ENCODE data around the gene ZNF578. TPM values are rescaled to one million over a fixed set of nuclear protein-coding genes. Genes with fewer than 3 reads are reported as not detected.

The ZNF578 gene
- total RNA-seq, 1 experiment from 2014 or later = 0.69 TPM

- TF ChIP-seq EZH2 (IDR thresholded peaks at IDR 0.05; ENCODE audit: borderline replicate concordance, low read depth, low read length, poor library complexity, severe bottlenecking) = no peak
- no peak for TF ChIP-seq CTCF (conservative IDR thresholded peaks at IDR 0.05; ENCODE audit: low read depth, low read length)
- Histone ChIP-seq H3K27me3 (replicated peaks; ENCODE audit: insufficient read depth, low read depth, low read length, poor library complexity) (no peaks in the 10 kb centered on the region), H3K4me3 (ENCODE audit: low read depth, low read length, poor library complexity, severe bottlenecking) (no peak overlapping the region), H3K27ac (ENCODE audit: low read depth, low read length, poor library complexity, severe bottlenecking) (no peak overlapping the region), H3K4me1 (ENCODE audit: insufficient read depth, low read length, poor library complexity, severe bottlenecking) (no peaks in the 10 kb centered on the region), H3K36me3 (ENCODE audit: insufficient read depth, low read length, poor library complexity, severe bottlenecking) (no peaks in the 10 kb centered on the region), H3K9me3 (ENCODE audit: low read depth, low read length, poor library complexity, severe bottlenecking) (no peaks in the 10 kb centered on the region)
- BruUV-seq (replicated peaks) = no TSS peak
- POLR2A ChIA-PET (ENCODE audit: low non-redundant PET) = no interaction called here
- CTCF ChIA-PET = no interaction called here
- intact Hi-C loops (cut with micrococcal nuclease; ENCODE audit: unreplicated experiment) = no loop called here
- no peak for DNase-seq (ENCODE audit: low spot score)
Observed at GRCh38 chr19:52492201-52492993, 39.0 kb downstream of the ZNF578 start.

DNA sequence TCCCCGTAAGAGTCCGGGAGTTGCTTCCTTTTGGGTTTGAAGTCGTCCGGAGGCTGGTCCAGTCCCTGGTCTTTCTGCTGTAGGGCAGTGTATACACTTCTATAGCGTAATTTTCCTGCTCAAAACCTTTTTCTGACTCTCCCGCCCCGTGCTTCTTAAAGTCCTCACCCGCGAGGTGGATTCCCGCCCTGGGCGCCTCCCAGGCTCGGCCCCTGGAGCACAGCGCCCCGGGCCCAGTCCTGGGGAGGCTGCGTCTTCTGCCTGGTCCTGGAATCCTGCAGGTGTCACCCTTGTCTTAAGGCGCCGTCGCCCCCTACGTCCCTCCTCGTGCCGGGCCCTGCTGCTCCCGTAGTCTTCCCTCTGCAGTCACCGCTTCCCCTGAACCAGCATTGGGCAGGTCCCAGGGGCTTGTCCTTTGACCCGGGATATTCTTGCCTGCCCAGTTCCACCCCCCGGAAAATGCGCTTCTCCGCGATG is 39.7 kb downstream of the ZNF578 start:
- BruUV-seq (replicated peaks) = no TSS peak
- Histone ChIP-seq H3K36me3 (ENCODE audit: insufficient read depth, low read length, poor library complexity, severe bottlenecking) (no peaks in the 10 kb centered on the region), H3K27me3 (replicated peaks; ENCODE audit: insufficient read depth, low read depth, low read length, poor library complexity) (no peaks in the 10 kb centered on the region), H3K4me1 (ENCODE audit: insufficient read depth, low read length, poor library complexity, severe bottlenecking) (no peaks in the 10 kb centered on the region), H3K4me3 (ENCODE audit: low read depth, low read length, poor library complexity, severe bottlenecking) (no peak overlapping the region), H3K9me3 (ENCODE audit: low read depth, low read length, poor library complexity, severe bottlenecking) (no peaks in the 10 kb centered on the region), H3K27ac (ENCODE audit: low read depth, low read length, poor library complexity, severe bottlenecking) (no peak overlapping the region)
- TF ChIP-seq EZH2 (IDR thresholded peaks at IDR 0.05; ENCODE audit: borderline replicate concordance, low read depth, low read length, poor library complexity, severe bottlenecking) = no peak
- TF ChIP-seq CTCF (conservative IDR thresholded peaks at IDR 0.05; ENCODE audit: low read depth, low read length) = no peak
- no peak for DNase-seq (ENCODE audit: low spot score)
- intact Hi-C loops (cut with micrococcal nuclease; ENCODE audit: unreplicated experiment) = no loop called here
- POLR2A ChIA-PET (ENCODE audit: low non-redundant PET) = no interaction called here
- CTCF ChIA-PET = no interaction called here

DNA sequence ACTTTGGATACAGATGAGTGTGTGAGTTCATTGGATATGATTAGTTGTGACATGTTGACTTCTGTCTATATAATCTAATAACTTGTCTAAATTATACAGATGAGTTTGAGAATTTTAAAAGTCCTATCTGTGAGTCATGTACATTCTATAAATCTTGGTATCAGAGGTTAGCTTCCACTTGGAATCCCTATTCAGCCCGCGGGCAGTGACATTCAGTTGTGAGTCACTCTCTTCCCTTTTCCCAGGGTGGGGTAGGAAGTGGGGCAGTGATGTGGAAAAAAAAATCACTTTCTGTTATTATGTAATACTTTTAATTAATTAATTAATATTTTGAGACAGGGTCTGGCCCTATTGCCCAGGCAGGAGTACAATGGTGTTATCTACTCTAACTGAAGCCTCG is 41.2 kb downstream of the ZNF578 start:
- Histone ChIP-seq H3K36me3 (ENCODE audit: insufficient read depth, low read length, poor library complexity, severe bottlenecking) (no peaks in the 10 kb centered on the region), H3K27me3 (replicated peaks; ENCODE audit: insufficient read depth, low read depth, low read length, poor library complexity) (no peaks in the 10 kb centered on the region), H3K4me3 (ENCODE audit: low read depth, low read length, poor library complexity, severe bottlenecking) (no peak overlapping the region), H3K9me3 (ENCODE audit: low read depth, low read length, poor library complexity, severe bottlenecking) (peaks cover 7% of the 10 kb centered on the region), H3K27ac (ENCODE audit: low read depth, low read length, poor library complexity, severe bottlenecking) (no peak overlapping the region), H3K4me1 (ENCODE audit: insufficient read depth, low read length, poor library complexity, severe bottlenecking) (no peaks in the 10 kb centered on the region)
- TF ChIP-seq EZH2 (IDR thresholded peaks at IDR 0.05; ENCODE audit: borderline replicate concordance, low read depth, low read length, poor library complexity, severe bottlenecking) = no peak
- no peak for TF ChIP-seq CTCF (conservative IDR thresholded peaks at IDR 0.05; ENCODE audit: low read depth, low read length)
- intact Hi-C loops (cut with micrococcal nuclease; ENCODE audit: unreplicated experiment) = no loop called here
- CTCF ChIA-PET = no interaction called here
- POLR2A ChIA-PET (ENCODE audit: low non-redundant PET) = no interaction called here
- no peak for DNase-seq (ENCODE audit: low spot score)
- BruUV-seq (replicated peaks) = no TSS peak

Data from A673 (cell line).